Measurements from ENCODE around the gene SPR. TPM values are rescaled to one million over a fixed set of nuclear protein-coding genes. Genes with fewer than 3 reads are reported as not detected.

SPR gene
- total RNA-seq, result 10 to 100 TPM; 29.2 to 47.7 TPM
- long read RNA-seq, transcript SPR-201 (3 exons, 1,480 nt), result major isoform, 44 of 47 reads
- long read RNA-seq, partial matches to known transcripts, result 1 of 47 reads
- long read RNA-seq, other reads (novel, unspliced or antisense), result 0 of 47 reads

DNA sequence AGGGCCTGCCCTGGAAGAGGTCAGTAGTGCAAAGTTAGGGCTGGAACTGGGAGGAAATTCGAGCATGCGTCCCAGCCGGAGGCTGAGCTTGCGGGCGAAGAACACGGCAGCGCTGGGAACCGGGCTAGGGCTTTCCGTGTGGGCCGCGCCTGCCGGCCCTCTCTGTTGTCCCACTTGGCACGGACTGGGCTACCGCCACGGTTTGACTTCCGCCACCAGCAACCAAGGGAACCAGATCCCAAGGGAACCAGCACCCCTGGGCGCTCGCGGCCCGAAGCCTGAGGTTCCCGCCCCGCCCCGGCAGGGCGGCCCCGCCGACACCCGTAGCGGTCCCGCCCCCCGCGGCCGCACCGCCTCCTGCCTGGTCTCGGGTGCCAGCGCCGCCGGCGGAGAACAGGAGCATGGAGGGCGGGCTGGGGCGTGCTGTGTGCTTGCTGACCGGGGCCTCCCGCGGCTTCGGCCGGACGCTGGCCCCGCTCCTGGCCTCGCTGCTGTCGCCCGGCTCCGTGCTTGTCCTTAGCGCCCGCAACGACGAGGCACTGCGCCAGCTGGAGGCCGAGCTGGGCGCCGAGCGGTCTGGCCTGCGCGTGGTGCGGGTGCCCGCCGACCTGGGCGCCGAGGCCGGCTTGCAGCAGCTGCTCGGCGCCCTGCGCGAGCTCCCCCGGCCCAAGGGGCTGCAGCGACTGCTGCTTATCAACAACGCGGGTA is at the start of gene SPR:
TSS of gene SPR (plus strand) at position 377 of the 708 bp plus-strand sequence. CDS start at position 402, 25 bp downstream.
- ATAC-seq, result peak; percentile 90 to 97
- peak; percentile 82 for DNase-seq
- intact Hi-C loops (cut with DNase I), result no loop called here

DNA sequence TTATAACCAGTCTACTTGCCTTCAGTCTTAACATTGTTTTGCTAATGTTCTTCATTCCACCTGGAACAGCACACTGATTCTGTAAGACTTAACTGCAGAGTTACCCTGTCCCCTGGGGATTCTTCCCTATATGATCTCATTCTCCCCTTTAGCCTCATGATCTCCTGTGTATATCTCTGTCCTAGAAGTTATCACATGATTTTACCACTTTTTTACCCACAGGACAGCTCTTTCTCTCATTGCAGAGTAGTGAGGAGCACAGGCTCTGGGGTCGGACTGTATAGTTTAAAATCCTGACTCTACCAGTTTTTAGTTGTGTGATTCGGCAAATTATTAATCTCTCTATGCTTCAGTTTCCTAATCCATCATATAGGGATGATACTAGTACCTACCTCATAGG is 47.1 kb upstream of the SPR start:
- DNase-seq (no peak), ATAC-seq (no peak)
- intact Hi-C loops (cut with DNase I), result no loop called here

DNA sequence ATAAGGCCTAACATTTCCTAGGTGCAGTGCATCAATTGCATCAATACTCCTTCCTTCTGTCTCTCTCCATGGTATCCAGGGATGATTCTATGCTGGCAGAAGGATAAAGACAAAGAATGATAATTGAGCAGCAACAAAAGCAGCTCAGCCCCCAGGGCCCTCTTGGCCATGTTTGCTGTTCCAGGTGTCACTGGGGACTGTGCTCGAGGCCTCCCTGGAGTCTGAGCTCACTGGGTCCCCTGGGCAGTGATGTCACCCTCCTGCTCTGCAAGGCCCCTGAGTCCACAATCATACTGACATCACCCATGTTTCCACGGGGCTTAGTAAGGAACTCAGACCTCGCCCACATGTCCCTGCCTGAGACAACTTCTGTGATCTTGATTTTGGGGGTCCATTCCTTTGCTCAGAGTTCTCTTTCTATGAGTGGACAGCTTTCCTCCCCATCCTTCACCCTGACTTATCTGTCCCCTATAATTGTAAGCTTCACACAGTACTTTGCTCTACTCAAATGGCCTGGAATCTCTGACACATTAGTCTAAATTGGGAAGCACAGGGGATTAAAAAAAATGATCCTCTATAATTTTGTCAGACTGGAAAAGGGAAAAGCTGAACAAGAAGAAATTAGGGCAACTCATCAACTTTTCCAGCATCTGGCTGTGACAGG is 45.6 kb upstream of the SPR start:
- intact Hi-C loops (cut with DNase I), result no loop called here
- ATAC-seq (no peak), DNase-seq (no peak)

DNA sequence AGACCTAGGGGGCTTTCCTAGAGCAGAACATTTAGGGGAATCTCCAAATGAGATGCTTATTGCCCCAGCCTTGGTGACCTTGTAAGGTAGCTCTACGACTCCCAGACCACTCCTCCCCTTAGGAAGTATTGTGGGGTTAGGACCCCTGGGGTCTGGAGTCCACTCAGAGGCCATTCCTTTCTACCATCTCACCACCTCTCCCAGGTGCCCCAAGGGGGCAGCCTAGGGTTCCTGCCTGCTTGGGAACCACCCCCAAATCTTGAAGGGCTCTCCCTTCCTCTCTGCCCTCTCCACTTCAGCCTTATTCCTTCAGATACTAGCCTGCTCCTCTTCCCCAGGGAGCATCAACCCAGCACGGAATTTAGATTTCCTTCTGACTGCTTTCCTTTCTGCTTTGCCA is 43.9 kb upstream of the SPR start:
- DNase-seq (no peak), ATAC-seq (no peak)
- intact Hi-C loops (cut with DNase I), result no loop called here

DNA sequence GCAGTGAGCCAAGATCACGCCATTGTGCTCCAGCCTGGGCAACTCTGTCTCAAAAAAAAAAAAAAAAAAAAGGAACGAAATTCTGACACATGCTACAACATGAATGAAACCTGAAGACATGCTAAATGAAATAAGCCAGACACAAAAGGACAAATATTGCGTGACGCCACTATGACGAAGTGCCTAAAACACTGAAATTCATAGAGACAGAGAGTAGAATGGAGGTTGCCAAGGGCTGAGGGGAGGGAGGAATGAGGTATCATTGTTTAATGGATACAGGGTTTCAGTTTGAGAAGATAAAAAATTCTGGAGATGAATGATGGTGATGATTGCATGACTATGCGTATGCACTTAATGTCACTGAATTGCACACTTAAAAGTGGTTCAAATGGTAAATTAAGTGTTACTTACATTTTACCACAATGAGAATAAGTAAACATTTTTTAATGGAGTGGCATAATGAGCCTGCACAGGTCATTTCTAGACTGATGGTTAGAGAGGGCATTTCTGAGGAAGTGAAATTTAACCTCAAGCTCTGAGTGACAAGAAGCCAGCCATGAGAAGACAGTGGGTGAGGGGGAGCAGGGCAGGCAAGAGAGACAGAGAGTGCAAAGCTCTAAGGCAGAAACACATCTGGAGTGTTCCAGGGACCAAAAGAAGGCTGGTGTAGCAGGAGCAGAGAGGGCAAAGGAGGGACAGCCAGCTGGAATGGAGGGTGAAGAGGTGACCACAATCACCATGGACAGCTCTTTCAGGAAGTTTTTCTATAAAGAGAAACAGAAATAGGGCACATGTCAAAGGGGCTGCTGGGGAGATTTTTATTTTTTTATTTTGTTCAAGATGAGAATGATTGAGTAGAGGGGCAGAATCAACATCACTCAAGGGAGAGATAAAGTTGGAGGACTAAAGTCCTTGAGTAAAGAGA is 40.8 kb upstream of the SPR start:
- intact Hi-C loops (cut with DNase I), result no loop called here
- no peak for ATAC-seq

DNA sequence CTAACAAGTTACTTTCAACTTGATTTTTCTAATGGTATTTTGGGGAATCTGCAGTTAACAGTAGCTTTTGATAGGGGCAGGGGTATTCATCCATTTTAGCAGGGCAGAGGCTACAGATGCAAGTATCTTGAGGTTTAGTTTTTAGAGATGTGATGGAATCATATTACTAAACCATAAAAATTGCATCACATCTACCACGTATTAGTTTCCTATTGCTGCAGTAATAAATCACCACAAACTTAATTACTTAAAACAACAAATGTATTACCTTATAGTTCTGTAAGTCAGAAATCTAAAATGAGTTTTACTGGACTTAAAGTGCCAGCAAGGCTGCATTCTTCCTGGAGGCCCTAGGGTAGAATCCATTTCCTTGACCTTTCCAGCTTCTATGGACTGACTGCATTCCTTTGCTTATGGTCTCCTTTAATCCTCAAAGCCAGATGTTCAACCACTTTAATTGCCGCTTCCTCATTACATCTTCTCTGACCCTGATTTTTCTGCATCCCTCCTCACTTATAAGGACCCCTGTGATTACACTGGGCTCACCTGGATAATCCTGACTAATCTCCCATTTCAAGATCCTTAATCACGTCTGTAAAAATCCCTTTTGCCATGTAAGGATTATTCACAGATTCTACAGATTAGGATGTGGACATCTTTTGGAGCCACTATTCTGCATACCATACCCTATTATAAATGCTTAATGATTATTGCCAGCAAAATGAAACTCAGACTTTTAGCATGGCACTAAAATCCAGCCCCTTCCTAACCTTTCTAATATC is 39.5 kb upstream of the SPR start:
- DNase-seq, result no peak

More for the DNA sequence above, 40.8 kb upstream of the SPR start:
- DNase-seq, result no peak

DNA sequence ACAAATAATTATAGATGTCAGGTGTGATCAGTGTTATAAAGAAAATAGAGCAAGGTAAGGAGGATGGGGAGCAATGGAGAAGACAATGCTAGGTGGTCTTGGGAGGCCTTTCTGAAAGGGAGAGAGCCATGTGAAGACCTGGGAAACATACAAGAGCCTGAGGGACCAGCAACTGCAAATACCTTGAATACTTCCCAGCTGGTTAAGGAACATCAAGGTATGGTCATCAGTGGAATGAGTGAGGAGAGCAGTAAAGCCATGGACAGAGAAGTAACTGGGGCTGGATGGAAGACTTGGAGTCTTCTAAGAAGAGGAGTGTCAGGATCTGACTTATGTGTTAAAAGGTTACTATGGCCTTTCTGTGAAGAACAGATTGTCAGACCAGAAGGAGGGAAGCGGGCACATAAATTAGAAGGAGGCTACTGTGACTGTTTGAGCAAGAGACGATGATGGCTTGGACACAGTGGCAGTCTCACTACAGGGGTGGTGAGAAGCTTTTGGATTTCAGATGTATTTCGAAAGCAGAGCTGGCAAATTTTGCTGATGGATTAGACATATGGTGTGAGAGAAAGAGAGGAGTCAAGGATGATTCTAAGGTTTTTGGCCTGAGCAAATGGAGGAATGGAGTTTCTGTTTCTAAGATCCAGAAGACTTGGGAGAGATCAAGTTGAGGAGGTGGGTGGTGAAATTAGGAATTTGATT is 38.6 kb upstream of the SPR start:
- no peak for DNase-seq
- intact Hi-C loops (cut with DNase I), result no loop called here
- ATAC-seq, result no peak

More for the DNA sequence above, 39.5 kb upstream of the SPR start:
- intact Hi-C loops (cut with DNase I), result no loop called here
- ATAC-seq, result no peak

DNA sequence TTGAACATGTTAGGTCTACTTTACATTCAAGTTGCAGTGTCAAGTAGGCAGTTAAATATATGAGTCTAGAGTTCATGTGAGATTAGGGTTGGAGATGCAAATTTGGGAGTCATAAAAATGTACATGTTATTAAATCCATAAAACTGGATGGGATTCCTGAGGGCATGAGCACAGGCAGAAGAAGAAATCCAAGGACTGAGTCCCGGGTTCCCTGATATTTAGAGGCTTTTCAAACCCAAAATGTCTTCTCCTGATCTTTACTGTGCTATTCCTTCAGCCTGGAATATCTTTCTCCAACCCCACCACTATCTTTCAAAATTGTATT is 38.1 kb upstream of the SPR start:
- ATAC-seq (no peak), DNase-seq (no peak)
- intact Hi-C loops (cut with DNase I), result no loop called here

DNA sequence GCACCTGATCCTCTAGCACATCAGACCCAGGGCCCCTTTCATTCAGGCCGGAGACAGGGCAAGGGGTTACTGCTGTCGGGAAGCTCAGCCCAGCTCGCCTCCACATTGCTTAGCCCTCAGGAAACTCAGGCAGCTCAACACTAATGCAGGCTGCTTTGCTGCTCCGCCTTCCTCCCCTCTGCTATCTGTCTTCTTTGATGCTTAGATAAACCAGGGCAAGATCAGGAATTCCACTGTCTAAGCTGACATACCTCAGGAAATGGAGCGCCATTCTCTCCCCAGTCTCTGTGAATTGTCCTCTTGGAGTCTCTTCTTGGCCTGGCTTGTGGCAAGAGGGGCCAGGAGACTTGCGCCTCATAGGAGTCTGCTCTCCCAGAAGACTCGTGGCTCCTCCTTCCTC is 35.9 kb upstream of the SPR start:
- ATAC-seq (no peak), DNase-seq (no peak)
- intact Hi-C loops (cut with DNase I), result no loop called here

DNA sequence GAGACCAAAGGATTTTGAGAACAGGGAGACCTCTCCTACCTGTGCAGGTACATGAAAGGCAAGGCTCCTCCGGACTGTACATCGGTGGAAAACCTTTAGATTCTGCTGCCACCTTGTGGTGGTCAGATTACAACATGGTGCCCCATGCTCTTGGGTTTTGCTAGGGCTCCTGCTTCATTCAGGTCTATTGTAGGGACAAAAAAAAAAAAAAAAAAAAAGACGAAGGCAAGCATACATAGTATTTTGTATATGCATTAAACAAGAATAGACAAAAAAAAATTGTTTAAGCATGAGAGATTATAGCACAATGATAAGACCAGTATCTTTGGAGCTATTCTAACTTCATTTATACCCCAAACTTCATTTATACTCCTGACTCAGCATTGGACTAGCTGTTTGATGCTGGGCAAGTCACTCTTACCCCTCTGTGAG is 27.4 kb upstream of the SPR start:
- ATAC-seq, result peak; percentile 65 to 74
- intact Hi-C loops (cut with DNase I), result loop anchor here (2.0 to 5.0 kb wide), 2 partner anchors 33 to 89 kb away; partner anchors contain the start of gene EXOC6B (in 1 of the 2)
- DNase-seq, result peak; percentile 63

DNA sequence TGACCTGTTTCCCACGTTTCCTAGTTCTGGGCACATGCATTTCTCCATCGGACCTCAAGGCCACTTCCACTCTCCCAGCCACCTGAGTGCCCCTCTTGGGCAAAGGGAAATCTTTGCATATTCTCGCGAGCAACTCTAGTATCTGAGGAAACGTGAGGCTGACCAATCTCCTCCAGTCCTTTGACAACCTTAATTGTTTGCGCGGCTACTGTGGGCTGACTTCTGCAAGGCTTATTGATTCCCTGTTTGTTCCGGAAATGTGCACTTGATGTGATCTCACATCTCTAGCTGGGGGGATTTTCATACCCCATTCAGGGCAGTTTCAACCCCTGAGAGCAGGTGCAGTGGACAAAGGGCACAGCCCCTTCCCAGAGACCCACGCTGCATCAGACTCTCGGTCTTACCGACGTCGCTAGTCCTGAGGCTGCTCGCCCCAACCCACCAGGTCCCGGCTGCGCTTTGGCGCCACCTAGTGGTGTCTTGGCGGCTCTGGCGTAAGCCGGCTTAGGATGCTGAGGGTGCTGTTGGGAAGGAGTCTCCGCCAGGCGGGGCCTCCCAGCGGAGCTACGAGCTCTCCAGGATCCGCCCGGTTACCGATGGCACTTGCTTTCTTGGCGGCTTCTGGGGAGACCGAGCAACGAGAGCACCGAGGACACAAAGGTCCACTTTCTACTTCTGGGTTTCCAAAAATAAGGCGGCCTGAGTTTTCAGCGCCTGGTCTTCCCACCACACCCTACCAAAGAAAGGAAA is 24.8 kb upstream of the SPR start:
- DNase-seq (peak; percentile 90), ATAC-seq (peak; percentile 98 to 99)
- intact Hi-C loops (cut with DNase I), result loop anchor here in 1 of 2 donors (2.0 to 5.0 kb wide), 2 partner anchors 35 to 92 kb away; partner anchors contain the start of gene EXOC6B

DNA sequence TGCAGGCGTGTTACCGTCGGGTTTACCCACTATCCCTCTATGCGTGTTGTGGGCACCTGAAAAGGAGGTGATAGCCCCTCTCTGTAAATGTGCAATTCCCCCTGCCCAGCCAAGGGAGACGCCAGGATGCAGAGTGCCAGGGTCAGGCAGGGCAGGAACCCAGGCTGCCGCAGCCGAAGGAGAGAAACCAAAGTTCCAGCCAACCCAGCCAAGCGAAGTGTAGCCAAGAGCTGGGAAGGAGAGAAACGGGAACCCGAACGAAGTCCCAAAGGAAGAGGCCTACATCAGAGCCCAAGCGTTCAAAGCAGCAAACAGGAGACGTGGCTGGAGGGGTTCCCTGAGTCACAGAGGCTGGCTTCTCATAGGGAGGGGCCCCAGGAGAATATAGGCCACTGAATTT is 24.2 kb upstream of the SPR start:
- DNase-seq (no peak), ATAC-seq (peak in 1 of 2 donors; percentile 7)
- intact Hi-C loops (cut with DNase I), result loop anchor here in 1 of 2 donors (2.0 to 5.0 kb wide), 2 partner anchors 36 to 92 kb away; partner anchors contain the start of gene EXOC6B

DNA sequence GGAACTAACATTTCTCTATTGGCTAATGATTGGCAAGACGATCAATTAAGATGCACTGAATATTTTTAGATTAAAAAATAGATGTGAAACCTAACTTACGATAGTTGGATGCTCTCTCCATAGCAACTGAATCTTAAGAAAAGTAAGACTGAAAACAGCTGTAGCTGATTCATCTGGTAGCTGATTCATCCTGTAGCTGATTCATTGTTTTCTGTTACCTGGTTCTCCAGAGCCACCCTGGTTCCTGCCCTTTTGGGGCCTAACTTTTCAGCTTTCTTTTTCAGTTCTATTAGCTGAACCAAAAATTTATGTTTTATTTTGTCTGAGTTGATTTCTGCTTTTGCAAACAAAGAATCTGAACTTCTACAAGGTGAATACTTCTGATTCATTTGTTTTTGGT is 22.7 kb upstream of the SPR start:
- intact Hi-C loops (cut with DNase I), result loop anchor here in 1 of 2 donors (5.0 kb wide), 1 partner anchor 37 kb away; the partner anchor contains the start of gene EXOC6B
- ATAC-seq (no peak), DNase-seq (no peak)

DNA sequence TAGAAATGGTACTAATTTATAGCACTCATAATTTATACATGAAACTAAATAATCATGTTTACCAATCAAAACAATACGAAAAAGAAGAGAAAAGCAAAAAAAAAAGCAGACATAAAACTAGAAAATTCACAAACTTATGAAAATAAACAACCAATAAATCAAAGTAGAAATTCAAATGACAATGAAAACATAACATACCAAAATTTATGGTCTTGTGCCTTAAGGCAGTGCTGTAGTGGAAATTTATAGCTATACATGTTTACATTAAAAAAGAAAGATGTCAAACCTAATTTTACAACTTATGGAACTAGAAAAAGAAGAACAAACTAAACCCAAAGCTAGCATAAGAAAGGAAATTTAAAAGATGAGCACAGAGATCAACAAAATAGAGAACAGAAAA is 16.1 kb upstream of the SPR start:
- intact Hi-C loops (cut with DNase I), result no loop called here
- DNase-seq (no peak), ATAC-seq (no peak)

DNA sequence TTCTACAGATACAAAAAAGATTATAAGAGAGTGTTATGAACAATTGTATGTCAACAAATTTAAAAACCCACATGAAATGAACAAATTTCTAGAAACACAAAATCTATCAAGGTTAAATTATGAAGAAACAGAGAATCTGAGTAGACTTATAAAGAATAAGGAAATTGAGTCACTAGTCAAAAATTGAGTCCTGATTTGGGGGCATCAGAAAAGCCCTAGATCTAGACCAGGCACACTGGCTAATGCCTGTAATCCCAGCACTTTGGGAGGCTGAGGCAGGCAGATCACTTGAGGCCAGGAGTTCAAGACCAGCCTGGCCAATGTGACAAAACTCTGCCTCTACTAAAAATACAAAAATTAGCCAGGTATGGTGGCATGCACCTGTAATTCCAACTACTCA is 15.3 kb upstream of the SPR start:
- ATAC-seq, result no peak
- intact Hi-C loops (cut with DNase I), result no loop called here
- no peak for DNase-seq

DNA sequence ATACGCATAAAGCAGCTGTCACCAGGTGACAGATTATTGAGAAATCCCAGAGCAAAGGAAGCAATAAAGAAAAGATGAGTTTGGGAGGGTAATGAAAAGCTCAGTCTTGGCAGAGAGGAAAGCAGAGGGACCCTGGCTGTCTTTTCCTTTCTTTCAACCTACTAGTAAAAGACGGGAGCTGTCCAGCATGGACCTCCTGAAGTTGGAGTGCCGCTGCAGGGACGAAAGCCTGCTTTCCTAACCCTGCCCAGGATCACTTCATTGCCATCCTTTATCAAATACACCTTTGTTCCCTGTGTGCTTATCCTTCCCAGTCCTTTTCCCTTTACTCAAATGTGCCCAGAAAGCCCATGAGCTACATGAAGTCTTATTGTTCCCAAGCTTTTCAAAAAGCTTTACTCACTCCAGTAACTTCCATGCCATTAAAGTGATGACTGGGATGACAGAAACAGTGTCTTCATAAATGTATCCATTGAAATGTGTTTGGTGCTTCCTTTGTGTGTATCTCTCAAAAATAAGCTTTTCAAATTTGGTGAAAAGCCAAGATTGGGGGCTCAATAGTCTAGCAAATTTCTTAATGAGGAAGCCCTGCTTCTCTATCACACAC is 3.7 kb upstream of the SPR start:
- ATAC-seq, result no peak
- no peak for DNase-seq
- intact Hi-C loops (cut with DNase I), result no loop called here

DNA sequence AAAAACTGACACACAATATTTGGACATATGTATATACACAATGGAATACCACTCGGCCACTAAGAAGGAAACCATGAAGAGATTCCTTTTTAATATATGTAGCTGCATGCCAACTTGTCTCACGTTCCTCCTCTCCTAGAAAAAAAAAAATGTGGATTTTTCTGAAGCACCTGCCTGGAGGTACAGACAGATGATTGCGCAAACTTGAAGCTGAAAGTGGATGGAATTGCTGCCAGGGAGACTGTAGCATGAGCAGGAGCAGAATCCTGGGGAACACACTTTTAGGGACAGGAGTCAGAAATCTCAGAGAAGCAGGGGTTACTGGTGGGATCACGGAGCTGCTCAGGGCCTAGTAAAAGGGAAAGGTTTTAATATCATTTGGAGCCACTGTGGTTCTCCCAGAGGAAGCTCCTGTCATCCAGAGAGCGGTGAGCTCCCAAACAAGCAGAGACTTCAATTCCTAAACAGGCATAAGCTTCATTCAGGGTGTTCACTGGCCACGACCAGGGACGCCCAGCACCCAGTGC is 640 bp upstream of the SPR start:
- ATAC-seq, result no peak
- intact Hi-C loops (cut with DNase I), result no loop called here
- DNase-seq, result no peak

All from left cardiac atrium (tissue), 4 donors.